Measurements from ENCODE around the gene CARD19. TPM values are rescaled to one million over a fixed set of nuclear protein-coding genes. Genes with fewer than 3 reads are reported as not detected.

CARD19 gene
- total RNA-seq, 4 donors from 2014 or later = 54.0 to 83.6 (median 78.1) TPM

- H3K4me3 ChIP-seq = no peak overlapping the region
- H3K36me3 ChIP-seq = no peaks in the 10 kb centered on the region
- 93% methylated on average over 8 of the region's 8 CpGs for WGBS
- H3K4me1 ChIP-seq = no peaks in the 10 kb centered on the region
- no peaks in the 10 kb centered on the region for H3K27me3 ChIP-seq
- intact Hi-C loops (cut with DNase I) = loop anchor here (10.0 kb wide), 1 partner anchor 82 kb away; no protein-coding TSS in a partner anchor
- H3K27ac ChIP-seq (replicated peaks in 1 of 4) = no peak overlapping the region
- no peak for TF ChIP-seq POLR2AphosphoS5 (IDR thresholded peaks at IDR 0.05)
- no peak for TF ChIP-seq EP300 (IDR thresholded peaks at IDR 0.05)
- DNase-seq (ENCODE audit: extremely low spot score) = no peak
- peaks cover 0 to 8% (median 4%) of the 10 kb centered on the region in 4 donors for H3K9me3 ChIP-seq
Observed at GRCh38 chr9:93086447-93087224, 9.4 kb upstream of the CARD19 start.

GRCh38 chr9:93087971-93088655 is 7.9 kb upstream of the CARD19 start:
- no peak overlapping the region for H3K4me3 ChIP-seq
- 84% methylated on average over 10 of the region's 12 CpGs for WGBS
- TF ChIP-seq EP300 (IDR thresholded peaks at IDR 0.05) = no peak
- no peak for TF ChIP-seq POLR2AphosphoS5 (IDR thresholded peaks at IDR 0.05)

GRCh38 chr9:93088656-93089015 is 7.4 kb upstream of the CARD19 start:
- WGBS = 100% methylated on average over 3 of the region's 4 CpGs
- peaks cover 6 to 11% (median 6%) of the 10 kb centered on the region in 4 donors for H3K4me1 ChIP-seq
- DNase-seq (ENCODE audit: extremely low spot score) = no peak
- peaks cover 0 to 14% (median 5%) of the 10 kb centered on the region in 4 donors for H3K9me3 ChIP-seq
- intact Hi-C loops (cut with DNase I) = loop anchor here (10.0 kb wide), 1 partner anchor 84 kb away; no protein-coding TSS in a partner anchor
- no peak overlapping the region for H3K4me3 ChIP-seq
- H3K27me3 ChIP-seq = no peaks in the 10 kb centered on the region
- H3K27ac ChIP-seq (replicated peaks in 1 of 4) = no peak overlapping the region
- TF ChIP-seq POLR2A (IDR thresholded peaks at IDR 0.05; ENCODE audit: low read depth) = no peak
- TF ChIP-seq CTCF (IDR thresholded peaks at IDR 0.05) = no peak
- TF ChIP-seq EP300 (IDR thresholded peaks at IDR 0.05) = no peak
- TF ChIP-seq POLR2AphosphoS5 (IDR thresholded peaks at IDR 0.05) = no peak
- no peaks in the 10 kb centered on the region for H3K36me3 ChIP-seq

More at GRCh38 chr9:93087971-93088655, 7.9 kb upstream of the CARD19 start:
- H3K27me3 ChIP-seq = no peaks in the 10 kb centered on the region
- H3K9me3 ChIP-seq = peaks cover 0 to 14% (median 5%) of the 10 kb centered on the region in 4 donors
- H3K36me3 ChIP-seq = no peaks in the 10 kb centered on the region
- intact Hi-C loops (cut with DNase I) = loop anchor here (10.0 kb wide), 1 partner anchor 83 kb away; no protein-coding TSS in a partner anchor
- H3K4me1 ChIP-seq = peaks cover under 1 to 6% (median 1%) of the 10 kb centered on the region in 4 donors
- no peak overlapping the region for H3K27ac ChIP-seq (replicated peaks in 1 of 4)
- no peak for DNase-seq (ENCODE audit: extremely low spot score)

- H3K4me3 ChIP-seq = no peak overlapping the region
- H3K4me1 ChIP-seq = peaks cover 10 to 15% (median 10%) of the 10 kb centered on the region in 4 donors
- intact Hi-C loops (cut with DNase I) = loop anchor here (10.0 kb wide), 1 partner anchor 84 kb away; no protein-coding TSS in a partner anchor
- DNase-seq (ENCODE audit: extremely low spot score) = no peak
- H3K36me3 ChIP-seq = no peaks in the 10 kb centered on the region
- H3K9me3 ChIP-seq = peaks cover 0 to 14% (median 5%) of the 10 kb centered on the region in 4 donors
- TF ChIP-seq CTCF (IDR thresholded peaks at IDR 0.05) (no peak), POLR2A (IDR thresholded peaks at IDR 0.05; ENCODE audit: low read depth) (no peak), EP300 (IDR thresholded peaks at IDR 0.05) (no peak), POLR2AphosphoS5 (IDR thresholded peaks at IDR 0.05) (no peak)
- no peak overlapping the region for H3K27ac ChIP-seq (replicated peaks in 1 of 4)
- WGBS = 86% methylated on average over 5 of the region's 5 CpGs
- H3K27me3 ChIP-seq = no peaks in the 10 kb centered on the region
Observed at GRCh38 chr9:93089024-93089423, 7.0 kb upstream of the CARD19 start.

- WGBS = 86% methylated on average over 12 of the region's 12 CpGs
- Histone ChIP-seq H3K4me1 (peaks cover 15 to 20% (median 15%) of the 10 kb centered on the region in 4 donors), H3K9me3 (peaks cover 0 to 14% (median 5%) of the 10 kb centered on the region in 4 donors), H3K27ac (replicated peaks in 1 of 4) (no peak overlapping the region), H3K4me3 (no peak overlapping the region), H3K27me3 (no peaks in the 10 kb centered on the region), H3K36me3 (no peaks in the 10 kb centered on the region)
- intact Hi-C loops (cut with DNase I) = loop anchor here (10.0 kb wide), 1 partner anchor 85 kb away; no protein-coding TSS in a partner anchor
- DNase-seq (ENCODE audit: extremely low spot score) = no peak
- no peak for TF ChIP-seq CTCF (IDR thresholded peaks at IDR 0.05)
- no peak for TF ChIP-seq POLR2A (IDR thresholded peaks at IDR 0.05; ENCODE audit: low read depth)
- no peak for TF ChIP-seq POLR2AphosphoS5 (IDR thresholded peaks at IDR 0.05)
- no peak for TF ChIP-seq EP300 (IDR thresholded peaks at IDR 0.05)
Observed at GRCh38 chr9:93089481-93089991, 6.5 kb upstream of the CARD19 start.

Data from esophagus muscularis mucosa (tissue), 4 donors.